GDM1 (cell line): ENCODE results near the gene MAP3K2.
A peak's percentile ranks its signal among the peaks of the same experiment; 100 is the strongest.
"Not testable (repeated sequence)": the region's sequence is repeated elsewhere in the genome, so short reads cannot be mapped to it uniquely, and the experiment has no call there.

Experiments
- DNase-seq: peaks from one replicate; lab custom pipeline; 2025; lab: John Stamatoyannopoulos, UW

Gene MAP3K2

GRCh38 chr2:127420039-127420864, 32.5 kb upstream of the MAP3K2 start:
- DNase-seq = no peak

DNA sequence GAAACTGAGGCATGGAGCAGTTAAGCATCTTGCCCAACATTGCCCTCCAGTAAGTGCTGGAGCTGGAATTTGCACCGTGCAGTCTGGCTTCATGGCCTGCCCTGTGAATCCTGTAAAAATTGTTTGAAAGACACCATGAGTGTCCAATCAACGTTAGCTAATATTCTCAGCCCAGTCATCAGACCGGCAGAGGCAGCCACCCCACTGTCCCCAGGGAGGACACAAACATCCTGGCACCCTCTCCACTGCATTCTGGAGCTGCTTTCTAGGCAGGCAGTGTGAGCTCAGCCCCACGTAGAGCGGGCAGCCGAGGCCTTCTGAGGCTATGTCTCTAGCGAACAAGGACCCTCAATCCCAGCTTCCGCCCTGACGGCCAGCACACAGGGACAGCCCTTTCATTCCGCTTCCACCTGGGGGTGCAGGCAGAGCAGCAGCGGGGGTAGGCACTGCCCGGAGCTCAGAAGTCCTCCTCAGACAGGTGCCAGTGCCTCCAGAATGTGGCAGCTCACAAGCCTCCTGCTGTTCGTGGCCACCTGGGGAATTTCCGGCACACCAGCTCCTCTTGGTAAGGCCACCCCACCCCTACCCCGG, 31.8 kb upstream of the MAP3K2 start:
- DNase-seq = no peak

- DNase-seq = no peak
Measured at GRCh38 chr2:127419112-127419430, 31.3 kb upstream of the MAP3K2 start.

DNA sequence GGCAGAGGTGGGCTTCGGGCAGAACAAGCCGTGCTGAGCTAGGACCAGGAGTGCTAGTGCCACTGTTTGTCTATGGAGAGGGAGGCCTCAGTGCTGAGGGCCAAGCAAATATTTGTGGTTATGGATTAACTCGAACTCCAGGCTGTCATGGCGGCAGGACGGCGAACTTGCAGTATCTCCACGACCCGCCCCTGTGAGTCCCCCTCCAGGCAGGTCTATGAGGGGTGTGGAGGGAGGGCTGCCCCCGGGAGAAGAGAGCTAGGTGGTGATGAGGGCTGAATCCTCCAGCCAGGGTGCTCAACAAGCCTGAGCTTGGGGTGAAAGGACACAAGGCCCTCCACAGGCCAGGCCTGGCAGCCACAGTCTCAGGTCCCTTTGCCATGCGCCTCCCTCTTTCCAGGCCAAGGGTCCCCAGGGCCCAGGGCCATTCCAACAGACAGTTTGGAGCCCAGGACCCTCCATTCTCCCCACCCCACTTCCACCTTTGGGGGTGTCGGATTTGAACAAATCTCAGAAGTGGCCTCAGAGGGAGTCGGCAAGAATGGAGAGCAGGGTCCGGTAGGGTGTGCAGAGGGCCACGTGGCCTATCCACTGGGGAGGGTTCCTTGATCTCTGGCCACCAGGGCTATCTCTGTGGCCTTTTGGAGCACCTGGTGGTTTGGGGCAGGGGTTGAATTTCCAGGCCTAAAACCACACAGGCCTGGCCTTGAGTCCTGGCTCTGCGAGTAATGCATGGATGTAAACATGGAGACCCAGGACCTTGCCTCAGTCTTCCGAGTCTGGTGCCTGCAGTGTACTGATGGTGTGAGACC, 30.7 kb upstream of the MAP3K2 start, which contains the start of gene PROC:
TSS of gene PROC (plus strand) at position 128 of the 812 bp plus-strand sequence. CDS start 1,516 bp downstream, outside the sequence.
- DNase-seq = no peak

GRCh38 chr2:127417406-127417805, 29.6 kb upstream of the MAP3K2 start:
- DNase-seq = no peak

DNA sequence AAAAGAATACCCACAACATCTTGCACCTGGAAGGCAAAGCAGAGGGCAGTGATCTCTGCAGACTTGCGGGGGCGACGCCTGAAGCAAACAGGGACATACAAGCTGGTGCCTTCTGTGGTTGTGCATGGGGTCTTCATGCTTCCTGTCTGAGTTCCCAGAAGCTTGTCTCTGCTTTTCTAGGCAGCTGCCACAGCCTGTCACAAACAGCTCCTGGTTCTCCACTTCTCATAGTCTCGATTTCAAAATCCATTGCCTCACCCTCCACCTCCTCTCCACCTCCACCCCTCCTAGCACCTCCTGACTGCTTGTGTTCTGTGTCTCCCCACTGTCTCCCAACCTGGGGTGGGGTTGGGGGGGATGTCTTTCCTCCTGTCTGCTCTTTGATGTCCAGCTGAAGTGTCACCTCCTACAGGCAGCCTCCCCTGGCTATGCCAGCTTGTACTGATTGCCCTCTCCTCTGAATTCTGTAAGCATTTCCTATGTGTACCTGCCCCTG, 28.8 kb upstream of the MAP3K2 start:
- peak; percentile 25 for DNase-seq

DNA sequence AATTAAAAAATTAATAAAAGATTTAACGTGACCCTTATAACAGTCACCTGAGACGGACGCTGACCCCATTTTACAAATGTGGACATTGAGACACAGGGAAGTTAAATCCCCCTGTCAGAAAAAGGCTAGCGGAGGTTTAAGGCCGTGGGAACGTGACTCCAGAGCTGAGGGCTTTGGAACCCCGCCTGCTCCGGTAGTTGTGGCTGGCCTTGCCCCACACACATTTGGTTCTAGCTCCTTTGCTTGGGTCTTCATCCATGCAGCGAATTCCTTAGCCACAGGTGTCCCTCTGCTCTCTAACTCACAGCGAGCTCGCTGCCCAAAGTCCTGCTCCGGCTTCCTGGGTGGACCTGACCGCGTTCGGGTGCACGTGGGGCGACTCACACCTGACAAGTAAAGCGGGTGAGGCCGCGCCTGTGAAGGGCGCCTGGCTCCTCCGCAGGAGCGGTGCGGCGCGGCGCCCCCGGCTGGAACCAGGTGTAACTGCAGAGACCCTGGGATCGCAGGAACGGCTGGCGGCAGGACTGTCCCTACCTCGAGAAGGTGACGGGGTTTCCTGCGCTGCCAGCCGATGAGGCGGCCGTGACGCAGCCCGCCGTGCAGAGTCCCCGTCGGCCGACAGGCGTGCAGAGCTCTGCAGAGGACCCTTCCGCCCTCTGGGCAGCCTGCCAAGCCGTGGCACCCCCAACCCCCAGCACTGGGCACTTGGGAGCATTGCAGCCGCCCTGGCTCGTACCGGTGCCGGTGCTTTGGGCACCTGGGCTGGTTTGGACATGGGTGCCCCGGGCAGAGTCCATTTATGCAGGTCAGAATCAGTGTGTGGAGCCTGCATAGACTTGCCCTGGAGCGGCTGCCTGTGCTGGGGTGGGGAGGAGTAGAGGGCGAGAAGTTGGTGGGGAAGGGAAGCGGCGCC, 28.1 kb upstream of the MAP3K2 start:
- peak; percentile 25 for DNase-seq

DNA sequence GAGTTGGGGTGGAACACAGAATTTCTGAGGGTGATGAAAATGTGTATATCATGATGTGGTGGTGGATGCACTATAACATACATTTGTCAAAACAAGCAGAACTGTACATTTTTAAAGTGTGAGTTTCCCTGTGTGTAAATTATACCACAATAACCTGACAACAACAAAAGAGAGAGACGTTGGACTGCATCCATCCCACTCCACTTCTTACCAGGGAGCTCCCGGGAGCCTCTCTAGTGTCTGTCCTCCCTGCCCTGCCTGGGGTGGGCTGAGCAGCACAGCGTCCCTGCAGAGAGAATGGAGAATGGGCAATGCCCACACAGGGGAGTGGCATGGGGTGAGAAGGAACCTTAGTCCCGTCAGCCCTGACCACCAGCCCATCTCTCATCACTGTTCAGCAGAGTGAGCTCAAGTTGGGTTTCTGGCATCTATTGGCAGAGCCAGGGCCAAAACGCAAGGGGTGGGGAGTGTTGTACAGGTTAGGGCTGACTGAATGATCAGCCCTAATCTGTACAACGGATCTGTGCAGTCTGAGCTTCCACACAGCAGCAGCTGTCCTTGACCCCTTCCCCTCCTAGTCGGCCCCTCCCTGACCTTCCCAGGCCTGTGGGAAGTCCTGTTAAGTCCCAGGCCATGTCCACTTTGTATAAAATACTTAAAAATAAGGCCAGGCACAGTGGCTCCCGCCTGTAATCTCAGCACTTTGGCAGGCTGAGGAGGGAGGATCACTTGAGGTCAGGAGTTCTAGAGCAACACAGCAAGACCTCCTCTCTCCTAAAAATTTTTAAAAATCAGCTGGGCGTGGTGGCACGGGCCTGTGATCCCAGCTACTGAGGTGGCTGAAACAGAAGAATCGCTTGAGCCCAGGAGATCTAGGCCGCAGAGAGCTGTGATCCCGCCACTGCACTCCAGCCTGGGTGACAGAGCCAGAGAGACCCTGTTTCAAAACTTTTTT, 27.1 kb upstream of the MAP3K2 start:
- no peak for DNase-seq

GRCh38 chr2:127413782-127414637, 26.2 kb upstream of the MAP3K2 start:
- no peak for DNase-seq

GRCh38 chr2:127413200-127413599, 25.4 kb upstream of the MAP3K2 start:
- DNase-seq = no peak

- no peak for DNase-seq
Measured at GRCh38 chr2:127411653-127412369, 24.0 kb upstream of the MAP3K2 start.

DNA sequence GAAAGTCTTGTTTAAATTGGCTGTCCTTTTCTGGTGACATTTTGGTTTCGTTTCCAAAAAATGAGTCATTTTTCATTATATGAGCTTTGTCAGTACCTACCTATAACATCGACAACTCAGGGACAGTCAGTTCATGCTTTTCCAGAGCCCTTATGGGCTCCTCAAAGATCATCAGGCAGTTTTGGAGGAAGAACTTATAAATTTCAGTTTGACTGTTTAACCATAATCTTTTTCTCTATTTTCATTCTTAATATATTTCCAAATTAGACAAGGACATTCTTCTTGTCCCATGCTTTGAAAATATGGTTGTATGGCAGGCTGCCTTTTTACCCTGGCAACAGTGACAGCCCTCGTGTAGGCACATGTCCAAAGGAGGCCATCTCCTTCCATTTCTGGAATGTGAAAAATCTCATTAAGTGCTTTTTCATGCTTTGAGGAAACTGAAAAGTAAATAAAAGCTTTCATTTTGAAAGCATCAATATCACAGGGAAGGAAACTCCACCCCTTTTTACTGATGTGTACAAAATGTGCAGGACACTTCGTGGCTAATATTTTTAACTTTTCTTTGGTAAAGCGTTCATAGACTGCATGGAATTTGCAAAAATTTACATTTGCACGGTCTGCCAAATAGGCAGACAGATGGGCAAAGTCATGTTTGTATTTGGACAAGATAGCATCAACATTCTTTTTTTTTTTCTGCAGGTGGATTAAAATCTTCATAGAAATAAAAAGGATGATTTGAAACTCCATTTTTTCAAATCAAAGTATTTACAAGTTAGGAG, 23.3 kb upstream of the MAP3K2 start:
- no peak for DNase-seq

GRCh38 chr2:127409716-127410115, 21.9 kb upstream of the MAP3K2 start:
- not testable (repeated sequence) for DNase-seq

DNA sequence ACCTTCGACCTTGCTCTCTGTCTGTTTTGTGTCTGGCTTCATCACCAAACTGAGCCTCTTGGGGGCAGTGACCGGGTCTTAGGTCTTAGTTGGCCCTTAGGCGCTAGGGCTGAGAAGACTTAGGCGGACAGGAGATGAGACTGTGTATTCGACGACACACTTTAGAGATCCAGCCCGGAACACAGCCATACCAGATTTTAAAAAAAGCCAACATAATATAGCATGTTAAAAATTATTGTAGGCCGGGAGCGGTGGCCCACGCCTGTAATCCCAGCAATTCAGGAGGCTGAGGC, 21.0 kb upstream of the MAP3K2 start:
- no peak for DNase-seq

DNA sequence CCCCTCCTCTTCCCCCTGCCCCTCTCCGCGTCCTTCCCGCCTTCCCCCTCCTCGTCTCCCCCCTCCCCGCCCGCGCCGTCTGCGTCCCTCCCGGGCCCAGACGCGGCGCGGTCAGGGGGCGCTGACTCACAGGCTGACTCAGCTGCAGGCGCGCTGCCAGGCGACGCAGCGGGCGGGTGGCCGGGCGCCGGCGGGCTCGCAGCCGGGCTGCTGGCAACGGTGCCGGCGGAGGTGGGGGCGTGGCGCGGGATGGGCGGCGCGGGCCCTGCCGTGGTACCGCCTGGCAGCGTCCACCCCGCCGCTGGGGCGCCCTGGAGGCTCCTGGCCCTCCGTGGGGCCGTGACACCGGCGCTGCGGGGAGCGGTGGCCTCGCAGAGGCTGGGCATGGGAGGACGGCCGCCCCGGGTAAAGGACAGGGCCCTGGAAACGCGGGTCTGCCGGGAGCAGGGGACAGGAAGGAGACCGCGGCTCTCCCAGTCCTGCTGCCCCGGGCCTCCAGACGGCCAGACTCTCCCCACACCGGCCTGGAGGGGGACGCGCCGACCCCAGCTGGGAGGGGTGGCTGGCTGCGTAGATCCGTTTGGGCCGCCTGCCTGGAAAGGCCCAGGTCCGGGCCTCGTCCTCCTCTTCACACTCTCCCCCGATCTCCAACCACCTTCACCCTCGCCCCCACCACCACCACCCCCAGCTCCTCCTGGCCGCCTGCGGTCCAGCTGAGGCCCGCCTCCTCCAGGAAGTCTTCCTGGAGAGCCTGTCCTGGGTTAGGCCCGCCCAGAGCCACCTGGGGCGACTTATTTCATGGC, 20.4 kb upstream of the MAP3K2 start:
- peak; percentile 92 for DNase-seq

GRCh38 chr2:127407661-127408003, 19.9 kb upstream of the MAP3K2 start:
- no peak for DNase-seq

GRCh38 chr2:127407091-127407490, 19.3 kb upstream of the MAP3K2 start:
- DNase-seq = no peak
